HEK293 (cell line): ENCODE data around the gene PUS7.

Experiments used
- CTCF ChIP-seq: fragments of 450-650 bp; formaldehyde crosslinking; IDR thresholded peaks from 2 replicates; pipeline ENCODE4 v1.5.1; 2016; ENCODE audit warnings: missing biosample characterization, missing genetic modification characterization
- ZIC2 ChIP-seq: fragments of 450-650 bp; formaldehyde crosslinking; IDR thresholded peaks from 2 replicates; pipeline ENCODE4 v1.5.1; 2016; ENCODE audit warnings: missing biosample characterization, missing genetic modification characterization

- TF ChIP-seq CTCF: no peak
- TF ChIP-seq ZIC2: no peak
Observed at GRCh38 chr7:105413887-105414437, 108.1 kb downstream of the PUS7 start.
